ENCODE results near the gene ARFIP2. TPM values are rescaled to one million over a fixed set of nuclear protein-coding genes. Genes with fewer than 3 reads are reported as not detected.

Gene ARFIP2
- total and polyA plus RNA-seq, 10 of the 15 experiments (the other 5 are each of a cell fraction or from before 2014, with no cell fraction given): 11.7 to 59.8 (median 48.0) TPM

DNA sequence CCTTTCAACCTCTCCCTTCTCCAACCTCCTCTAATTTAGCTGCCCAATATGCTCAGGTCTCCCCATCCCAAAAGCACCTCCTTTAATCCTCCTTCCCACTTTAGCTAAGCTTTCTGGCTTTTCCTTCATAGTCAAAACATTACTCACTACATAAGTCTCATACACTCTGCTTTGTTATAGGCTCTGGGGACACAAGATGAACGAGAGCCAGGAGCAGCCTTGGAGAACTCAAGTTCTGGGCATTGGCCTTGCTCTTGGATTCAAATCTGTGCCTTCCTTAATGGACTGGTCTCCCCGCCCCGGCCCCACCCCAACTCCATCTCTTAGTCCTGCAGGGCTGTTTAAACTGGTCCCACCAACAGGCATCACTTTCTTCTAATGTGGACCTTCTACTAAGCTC, 28.9 kb downstream of the ARFIP2 start (continued):
- TF ChIP-seq CUX1 (IDR thresholded peaks at IDR 0.05; ENCODE audit: insufficient replicate concordance, low read depth, low read length) (no peak), ZBED1 (IDR thresholded peaks at IDR 0.05; ENCODE audit: borderline replicate concordance) (no peak)

GRCh38 chr11:6448574-6448973, 32.6 kb downstream of the ARFIP2 start:
- H3K4me3 ChIP-seq: no peak overlapping the region
- H3K4me1 ChIP-seq (ENCODE audit: control insufficient read depth, insufficient read depth, low read length): no peaks in the 10 kb centered on the region
- in situ Hi-C loops (cut with MboI) (no loop called here), intact Hi-C loops (cut with micrococcal nuclease; ENCODE audit: unreplicated experiment) (no loop called here)
- DNase-seq (ENCODE audit: low read depth, low spot score) (no peak), FAIRE-seq (no peak), ATAC-seq (no peak)
- H3K27me3 ChIP-seq (replicated peaks in 1 of 2; ENCODE audit: control insufficient read depth in 2 of 2, insufficient read depth in 2 of 2, low read length in 1 of 2): no peaks in the 10 kb centered on the region
- POLR2A ChIA-PET: no interaction called here
- RAD21 ChIA-PET (ENCODE audit: unreplicated experiment): interaction anchor here (14.2 kb wide), 1 partner anchor 69 kb away, joined by 305 read pairs; no protein-coding TSS in a partner anchor
- SMC1A ChIA-PET (ENCODE audit: uncharacterized antibody, unreplicated experiment): interaction anchor here (1.4 to 12.8 kb wide), 3 partner anchors 13 to 69 kb away, joined by 4 to 293 read pairs (median 4); no protein-coding TSS in a partner anchor
- H3K9me3 ChIP-seq (replicated peaks; ENCODE audit: control insufficient read depth, insufficient read depth, low read length): no peaks in the 10 kb centered on the region
- H4K20me1 ChIP-seq (ENCODE audit: control insufficient read depth, insufficient read depth): no peaks in the 10 kb centered on the region
- H3K4me2 ChIP-seq (ENCODE audit: control insufficient read depth, insufficient read depth): no peak overlapping the region
- H3K27ac ChIP-seq (ENCODE audit: control insufficient read depth, insufficient read depth): no peak overlapping the region
- no peak overlapping the region for H3K9ac ChIP-seq (ENCODE audit: control insufficient read depth, insufficient read depth, low read length)
- H3K36me3 ChIP-seq (ENCODE audit: control insufficient read depth in 2 of 2, insufficient read depth in 2 of 2, low read length in 1 of 2): no peaks in the 10 kb centered on the region
- 48% methylated on average over 3 of the region's 3 CpGs for WGBS (ENCODE audit: insufficient coverage, insufficient replicate concordance, low lambda C conversion rate, missing lambda C conversion rate)
- no peak overlapping the region for H2AFZ ChIP-seq (ENCODE audit: control insufficient read depth, low read depth, low read length)
- H3K79me2 ChIP-seq (ENCODE audit: control insufficient read depth, insufficient read depth, low read length): no peaks in the 10 kb centered on the region
- no TSS peak for BruUV-seq (replicated peaks)
- TF ChIP-seq CEBPB (IDR thresholded peaks at IDR 0.05; ENCODE audit: borderline replicate concordance in 1 of 2, low read depth in 2 of 2, low read length in 2 of 2) (no peak), NFIC (IDR thresholded peaks at IDR 0.05; ENCODE audit: low read depth, low read length) (no peak), SPI1 (IDR thresholded peaks at IDR 0.05; ENCODE audit: borderline replicate concordance, insufficient read depth, low read depth, low read length) (no peak), WRNIP1 (IDR thresholded peaks at IDR 0.05; ENCODE audit: borderline replicate concordance, low read depth, low read length) (no peak), SUPT20H (IDR thresholded peaks at IDR 0.05; ENCODE audit: borderline replicate concordance, control insufficient read depth, low read depth, low read length) (no peak), RB1 (IDR thresholded peaks at IDR 0.05; ENCODE audit: borderline replicate concordance) (no peak), NFYA (IDR thresholded peaks at IDR 0.05; ENCODE audit: borderline replicate concordance, low read depth, low read length) (no peak), GABPA (IDR thresholded peaks at IDR 0.05; ENCODE audit: low read depth) (no peak), POLR2A (IDR thresholded peaks at IDR 0.05; ENCODE audit: low read depth, low read length) (no peak), SMARCA5 (IDR thresholded peaks at IDR 0.05) (no peak)
- TF ChIP-seq, protein P1, sequence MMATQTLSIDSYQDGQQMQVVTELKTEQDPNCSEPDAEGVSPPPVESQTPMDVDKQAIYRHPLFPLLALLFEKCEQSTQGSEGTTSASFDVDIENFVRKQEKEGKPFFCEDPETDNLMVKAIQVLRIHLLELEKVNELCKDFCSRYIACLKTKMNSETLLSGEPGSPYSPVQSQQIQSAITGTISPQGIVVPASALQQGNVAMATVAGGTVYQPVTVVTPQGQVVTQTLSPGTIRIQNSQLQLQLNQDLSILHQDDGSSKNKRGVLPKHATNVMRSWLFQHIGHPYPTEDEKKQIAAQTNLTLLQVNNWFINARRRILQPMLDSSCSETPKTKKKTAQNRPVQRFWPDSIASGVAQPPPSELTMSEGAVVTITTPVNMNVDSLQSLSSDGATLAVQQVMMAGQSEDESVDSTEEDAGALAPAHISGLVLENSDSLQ (IDR thresholded peaks at IDR 0.05): no peak
- CTCF ChIA-PET: interaction anchor here (1.9 to 17.4 kb wide), 2 partner anchors 71 to 86 kb away, joined by 5 to 560 read pairs; no protein-coding TSS in a partner anchor

Data from GM12878 (cell line).